ENCODE data around the gene IL26. TPM values are rescaled to one million over a fixed set of nuclear protein-coding genes. Genes with fewer than 3 reads are reported as not detected.
A peak's percentile ranks its signal among the peaks of the same experiment; 100 is the strongest.

Gene IL26
- polyA plus RNA-seq, 1 donor from 2014 or later: not detected

GRCh38 chr12:68240975-68241374, 15.4 kb upstream of the IL26 start:
- no peaks in the 10 kb centered on the region for H3K36me3 ChIP-seq (ENCODE audit: insufficient read depth, low read length)
- no peak overlapping the region for H2AFZ ChIP-seq (ENCODE audit: low read depth, low read length)
- no peak for TF ChIP-seq RAD21 (conservative IDR thresholded peaks at IDR 0.05)
- no peak for TF ChIP-seq TAF1 (IDR thresholded peaks at IDR 0.05; ENCODE audit: low read depth)
- TF ChIP-seq MXI1 (conservative IDR thresholded peaks at IDR 0.05; ENCODE audit: poor library complexity, severe bottlenecking): no peak
- no peak for TF ChIP-seq EP300 (conservative IDR thresholded peaks at IDR 0.05; ENCODE audit: poor library complexity, severe bottlenecking)
- no peak for TF ChIP-seq SMC3 (conservative IDR thresholded peaks at IDR 0.05; ENCODE audit: poor library complexity)
- no peak for TF ChIP-seq POLR2AphosphoS5 (IDR thresholded peaks at IDR 0.05)
- no peak for TF ChIP-seq EZH2 (IDR thresholded peaks at IDR 0.05; ENCODE audit: borderline replicate concordance, insufficient read depth, low read length, poor library complexity, severe bottlenecking)
- TF ChIP-seq REST (IDR thresholded peaks at IDR 0.05; ENCODE audit: borderline replicate concordance): no peak
- no peak for TF ChIP-seq CTCF (IDR thresholded peaks at IDR 0.05; ENCODE audit: poor library complexity, severe bottlenecking)
- H3K79me2 ChIP-seq (replicated peaks; ENCODE audit: insufficient read depth, low read length): no peaks in the 10 kb centered on the region
- no peak overlapping the region for H3K4me2 ChIP-seq (ENCODE audit: low read length)
- H3K9me3 ChIP-seq (ENCODE audit: low read length): no peaks in the 10 kb centered on the region
- no peak overlapping the region for H3K4me3 ChIP-seq (ENCODE audit: low read length)
- no peaks in the 10 kb centered on the region for H3F3A ChIP-seq (ENCODE audit: insufficient read depth, low read length, poor library complexity, severe bottlenecking)
- H4K20me1 ChIP-seq (ENCODE audit: insufficient read depth): no peaks in the 10 kb centered on the region
- H3K9me2 ChIP-seq (ENCODE audit: insufficient read depth, low read length): no peaks in the 10 kb centered on the region
- H3K27me3 ChIP-seq (ENCODE audit: insufficient read depth, low read depth, low read length): no peaks in the 10 kb centered on the region
- H3K27ac ChIP-seq (ENCODE audit: low read length): no peak overlapping the region
- no peak overlapping the region for H3K9ac ChIP-seq (ENCODE audit: low read length)

GRCh38 chr12:68240079-68240478, 14.5 kb upstream of the IL26 start:
- H3K9me3 ChIP-seq (ENCODE audit: low read length): no peaks in the 10 kb centered on the region
- H3K36me3 ChIP-seq (ENCODE audit: insufficient read depth, low read length): no peaks in the 10 kb centered on the region
- no peaks in the 10 kb centered on the region for H4K20me1 ChIP-seq (ENCODE audit: insufficient read depth)
- no peaks in the 10 kb centered on the region for H3K9me2 ChIP-seq (ENCODE audit: insufficient read depth, low read length)
- H3K9ac ChIP-seq (ENCODE audit: low read length): no peak overlapping the region
- no peaks in the 10 kb centered on the region for H3K27me3 ChIP-seq (ENCODE audit: insufficient read depth, low read depth, low read length)
- no peaks in the 10 kb centered on the region for H3F3A ChIP-seq (ENCODE audit: insufficient read depth, low read length, poor library complexity, severe bottlenecking)
- TF ChIP-seq RAD21 (conservative IDR thresholded peaks at IDR 0.05) (no peak), SMC3 (conservative IDR thresholded peaks at IDR 0.05; ENCODE audit: poor library complexity) (no peak), EZH2 (IDR thresholded peaks at IDR 0.05; ENCODE audit: borderline replicate concordance, insufficient read depth, low read length, poor library complexity, severe bottlenecking) (no peak), REST (IDR thresholded peaks at IDR 0.05; ENCODE audit: borderline replicate concordance) (no peak), EP300 (conservative IDR thresholded peaks at IDR 0.05; ENCODE audit: poor library complexity, severe bottlenecking) (no peak), POLR2AphosphoS5 (IDR thresholded peaks at IDR 0.05) (no peak), MXI1 (conservative IDR thresholded peaks at IDR 0.05; ENCODE audit: poor library complexity, severe bottlenecking) (no peak), TAF1 (IDR thresholded peaks at IDR 0.05; ENCODE audit: low read depth) (no peak), CTCF (IDR thresholded peaks at IDR 0.05; ENCODE audit: poor library complexity, severe bottlenecking) (no peak)
- peak overlapping the region; percentile 17 for H3K4me2 ChIP-seq (ENCODE audit: low read length)
- peak overlapping the region; percentile 39 for H3K27ac ChIP-seq (ENCODE audit: low read length)
- no peak overlapping the region for H2AFZ ChIP-seq (ENCODE audit: low read depth, low read length)
- H3K4me3 ChIP-seq (ENCODE audit: low read length): peak overlapping the region; percentile 13
- no peaks in the 10 kb centered on the region for H3K79me2 ChIP-seq (replicated peaks; ENCODE audit: insufficient read depth, low read length)

Data from neural cell (in vitro differentiated cells).